Lower lobe of right lung (tissue), 2 donors: Measurements from ENCODE around the gene ANKRD45. TPM values are rescaled to one million over a fixed set of nuclear protein-coding genes. Genes with fewer than 3 reads are reported as not detected.
"Not testable (repeated sequence)": the region's sequence is repeated elsewhere in the genome, so short reads cannot be mapped to it uniquely, and the experiment has no call there.

Experiments
- ATAC-seq, 2 donors: fragments of 200-7000 bp; cut with Tn5 transposase; one replicate each; pipeline ENCODE4 v1.9.1; 2020 to 2022; ENCODE audit warnings: mild to moderate bottlenecking in 2 of 2, moderate library complexity in 2 of 2
- DNase-seq: peaks from one replicate; pipeline ENCODE4 v3.0.0-alpha.2; 2020
- H3K27ac ChIP-seq: fragments of 200-600 bp; one replicate; pipeline ENCODE4 v1.8.0; 2022
- H3K27me3 ChIP-seq: fragments of 200-600 bp; one replicate; pipeline ENCODE4 v1.8.0; 2022; ENCODE audit warnings: low read depth
- H3K36me3 ChIP-seq: fragments of 200-600 bp; one replicate; pipeline ENCODE4 v1.8.0; 2022; ENCODE audit warnings: mild to moderate bottlenecking
- H3K4me1 ChIP-seq: fragments of 200-600 bp; one replicate; pipeline ENCODE4 v1.8.0; 2022
- H3K4me3 ChIP-seq: fragments of 200-600 bp; one replicate; pipeline ENCODE4 v1.8.0; 2022; ENCODE audit warnings: mild to moderate bottlenecking
- H3K9me3 ChIP-seq: fragments of 200-600 bp; one replicate; pipeline ENCODE4 v1.8.0; 2022
- CTCF ChIP-seq: fragments of 200-600 bp; IDR thresholded peaks from one replicate; pipeline ENCODE4 v1.8.0; 2022; ENCODE audit warnings: antibody characterized with exemption, mild to moderate bottlenecking
- intact Hi-C: fragments of 100-400 bp; cut with DNase I; formaldehyde crosslinking; loops from one replicate; pipeline ENCODE4 v1.11.0; 2022
- total RNA-seq: library from RNA; stranded (reverse); fragmentation: NEBNext Ultra II Directional; extraction: Animal tissue kit (Norgen Biotek cat#: 25700); gene quantifications from one replicate; pipeline ENCODE4 v1.2.1, GENCODE V29; 2021
- donor health status: DM: no; HTN: yes; CAD: no; lungs with severe emphysema.

Gene ANKRD45
- total RNA-seq, 1 donor from 2014 or later, result 4.2 TPM

DNA sequence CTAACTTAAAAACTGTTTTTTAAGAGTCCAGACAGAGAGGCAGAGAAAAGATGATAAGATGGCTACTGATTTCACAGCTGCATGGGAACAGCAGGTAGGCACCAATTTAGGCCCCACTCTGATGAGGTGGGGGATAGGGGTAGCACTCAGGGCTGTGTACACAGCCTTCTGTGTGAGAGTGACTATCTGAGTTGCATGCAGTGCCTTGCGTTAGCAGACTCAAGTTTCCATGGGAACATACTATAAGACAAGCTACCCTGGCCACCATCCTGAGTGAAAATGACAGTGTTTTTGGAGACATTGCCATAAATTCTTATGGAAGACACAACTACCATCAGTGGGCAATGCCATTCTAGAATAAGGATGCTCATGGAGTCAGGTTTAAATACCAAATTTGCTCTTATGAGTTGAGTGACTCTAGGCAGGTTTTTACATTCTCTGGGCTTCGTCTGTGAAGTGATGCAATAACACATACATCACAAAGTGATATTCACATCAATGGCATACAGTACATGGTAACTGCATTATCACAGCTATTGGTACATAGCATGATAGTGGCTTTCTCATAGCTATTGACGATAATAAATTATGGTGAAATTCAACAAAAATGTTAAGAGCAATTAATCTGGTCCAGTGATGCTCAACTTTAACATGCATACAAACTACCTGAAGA is 97.3 kb downstream of the ANKRD45 start:
- DNase-seq (no peak), ATAC-seq (no peak)
- no peaks in the 10 kb centered on the region for H3K4me1 ChIP-seq
- H3K27me3 ChIP-seq, result no peaks in the 10 kb centered on the region
- H3K9me3 ChIP-seq, result no peaks in the 10 kb centered on the region
- no peak for TF ChIP-seq CTCF
- intact Hi-C loops, result no loop called here
- H3K27ac ChIP-seq, result no peak overlapping the region
- no peaks in the 10 kb centered on the region for H3K36me3 ChIP-seq
- no peak overlapping the region for H3K4me3 ChIP-seq

DNA sequence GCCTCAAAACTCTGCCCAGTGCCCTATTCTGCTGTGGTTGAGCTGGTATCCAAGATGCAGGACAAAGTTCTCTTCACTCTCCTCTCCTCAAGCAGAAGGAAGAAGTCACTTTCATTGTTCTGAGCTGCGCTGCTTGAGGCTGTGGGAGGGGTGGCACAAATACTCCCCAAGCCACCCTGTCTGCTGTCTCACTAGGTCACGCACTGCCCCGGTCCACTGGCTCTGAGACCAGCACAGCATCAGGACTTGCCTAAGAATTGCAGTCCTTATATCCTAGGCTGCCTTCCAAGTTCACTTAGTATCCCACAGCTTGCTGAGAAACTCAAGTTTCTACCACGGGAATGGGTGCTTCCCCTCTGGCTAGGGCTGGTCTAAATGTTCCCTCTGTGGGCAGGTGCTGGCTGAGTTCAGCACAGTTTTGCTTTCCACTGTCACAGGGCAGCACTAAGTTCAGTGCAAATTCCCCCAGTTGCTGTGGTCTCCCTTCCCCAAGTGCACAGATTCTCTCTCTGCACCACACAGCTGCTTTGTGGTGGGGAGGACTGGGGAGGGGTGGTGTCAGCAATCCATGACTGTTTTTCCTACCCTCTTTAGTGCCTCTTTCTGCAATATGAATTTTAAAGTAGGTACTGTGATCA is 99.2 kb downstream of the ANKRD45 start:
- no peaks in the 10 kb centered on the region for H3K4me1 ChIP-seq
- H3K9me3 ChIP-seq, result no peaks in the 10 kb centered on the region
- no peak overlapping the region for H3K27ac ChIP-seq
- H3K36me3 ChIP-seq, result no peaks in the 10 kb centered on the region
- no peak overlapping the region for H3K4me3 ChIP-seq
- H3K27me3 ChIP-seq, result no peaks in the 10 kb centered on the region
- no peak for ATAC-seq
- no peak for DNase-seq
- intact Hi-C loops, result no loop called here
- no peak for TF ChIP-seq CTCF

DNA sequence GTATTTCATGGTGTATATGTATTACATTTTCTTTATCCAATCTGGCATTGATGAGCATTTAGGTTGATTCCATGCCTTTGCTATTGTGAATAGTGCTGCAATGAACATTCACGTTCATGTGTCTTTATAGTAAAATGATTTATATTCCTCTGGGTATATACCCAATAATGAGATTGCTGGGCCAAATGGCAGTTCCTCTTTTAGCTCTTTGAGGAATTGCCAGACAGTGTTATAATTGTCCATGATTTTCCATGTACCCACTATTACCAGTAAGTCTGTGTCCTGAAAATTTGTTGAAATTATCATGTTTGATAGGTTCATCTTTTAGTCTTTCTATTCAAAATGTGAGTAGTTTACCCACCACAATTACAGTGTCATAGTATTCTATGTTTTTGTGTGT is 101.2 kb downstream of the ANKRD45 start:
- Histone ChIP-seq H3K27ac (no peak overlapping the region), H3K4me3 (no peak overlapping the region), H3K4me1 (no peaks in the 10 kb centered on the region), H3K36me3 (no peaks in the 10 kb centered on the region), H3K27me3 (no peaks in the 10 kb centered on the region), H3K9me3 (no peaks in the 10 kb centered on the region)
- ATAC-seq, result no peak
- TF ChIP-seq CTCF, result no peak
- intact Hi-C loops, result no loop called here
- DNase-seq, result no peak

- H3K27me3 ChIP-seq, H3K36me3 ChIP-seq, ATAC-seq, H3K9me3 ChIP-seq, DNase-seq, intact Hi-C loops, H3K4me3 ChIP-seq, H3K4me1 ChIP-seq, H3K27ac ChIP-seq: not testable (repeated sequence)
These were observed 105.8 kb downstream of the ANKRD45 start for GRCh38 chr1:173563846-173564245.

- H3K4me3 ChIP-seq, result no peak overlapping the region
- H3K27ac ChIP-seq, result no peak overlapping the region
- ATAC-seq (no peak), DNase-seq (no peak)
- no peaks in the 10 kb centered on the region for H3K9me3 ChIP-seq
- H3K4me1 ChIP-seq, result no peaks in the 10 kb centered on the region
- H3K36me3 ChIP-seq, result no peaks in the 10 kb centered on the region
- intact Hi-C loops, result no loop called here
- H3K27me3 ChIP-seq, result no peaks in the 10 kb centered on the region
- no peak for TF ChIP-seq CTCF
These were observed 106.8 kb downstream of the ANKRD45 start for GRCh38 chr1:173562813-173563212.

DNA sequence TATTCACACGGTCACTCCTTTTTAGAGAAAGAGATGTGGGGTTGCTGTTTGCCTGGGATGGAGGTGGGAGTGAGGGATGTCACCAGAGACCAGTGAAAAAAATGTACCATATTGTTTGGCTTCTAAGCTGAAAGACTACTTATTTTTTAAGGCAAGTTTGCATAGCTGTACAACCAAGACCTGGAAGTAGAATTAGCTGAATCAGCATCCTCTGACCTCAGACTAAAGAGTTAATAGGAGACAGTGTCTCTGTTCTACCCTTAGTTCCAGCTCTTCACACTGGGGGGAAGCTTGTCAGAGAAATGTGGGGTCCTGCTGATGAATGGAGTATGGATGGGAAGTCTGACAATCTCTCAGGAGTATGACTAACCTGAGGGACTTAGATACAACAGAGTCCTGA is 108.4 kb downstream of the ANKRD45 start:
- no peak for TF ChIP-seq CTCF
- no peaks in the 10 kb centered on the region for H3K4me1 ChIP-seq
- H3K4me3 ChIP-seq, result no peak overlapping the region
- ATAC-seq (no peak), DNase-seq (no peak)
- H3K27me3 ChIP-seq, result no peaks in the 10 kb centered on the region
- H3K27ac ChIP-seq, result no peak overlapping the region
- intact Hi-C loops, result no loop called here
- no peaks in the 10 kb centered on the region for H3K36me3 ChIP-seq
- no peaks in the 10 kb centered on the region for H3K9me3 ChIP-seq
